ENCODE results near the gene TTC27. TPM values are rescaled to one million over a fixed set of nuclear protein-coding genes. Genes with fewer than 3 reads are reported as not detected.

Gene TTC27
- total and polyA plus RNA-seq, 2 of the 13 experiments (the other 11 are each of a cell fraction or from before 2014, with no cell fraction given) = 26.7 to 44.7 TPM

- in situ Hi-C loops (cut with HindIII; ENCODE audit: extremely low pct_ligation_motif_present, low pct_unique_long_range_greater_than_20kb) (no loop called here), intact Hi-C loops (cut with micrococcal nuclease; ENCODE audit: unreplicated experiment) (no loop called here)
- H3K27me3 ChIP-seq (ENCODE audit: control insufficient read depth in 1 of 2, insufficient read depth in 2 of 2, low read length in 2 of 2) = peaks cover 2 to 13% of the 10 kb centered on the region in 2 experiments; a peak in 3 of 5 replicates
- H3K4me2 ChIP-seq (ENCODE audit: low read depth, low read length) = no peak overlapping the region
- CTCF ChIA-PET (ENCODE audit: low intra/inter-chr PET ratio, low total read pairs) = no interaction called here
- H3K9ac ChIP-seq (ENCODE audit: insufficient read depth, low read depth, low read length) = no peak overlapping the region
- no peaks in the 10 kb centered on the region for H3K9me3 ChIP-seq (ENCODE audit: low read length)
- no peak for TF ChIP-seq MAFK (conservative IDR thresholded peaks at IDR 0.05 in 1 of 2, IDR thresholded peaks at IDR 0.05 in 1 of 2; ENCODE audit: low read length in 2 of 2)
- H3K36me3 ChIP-seq (replicated peaks in 1 of 2; ENCODE audit: control insufficient read depth in 1 of 2, insufficient read depth in 2 of 2, low read length in 2 of 2) = no peaks in the 10 kb centered on the region
- POLR2A ChIA-PET = no interaction called here
- H3K79me2 ChIP-seq (ENCODE audit: insufficient read depth, low read length) = no peaks in the 10 kb centered on the region
- BruUV-seq (replicated peaks) = no TSS peak
- H4K20me1 ChIP-seq (ENCODE audit: insufficient read depth, low read length) = no peaks in the 10 kb centered on the region
- ATAC-seq (no peak), DNase-seq (ENCODE audit: low spot score) (no peak), FAIRE-seq (no peak)
- WGBS (ENCODE audit: low lambda C conversion rate) = 33% methylated on average over 11 of the region's 11 CpGs
- H2AFZ ChIP-seq (ENCODE audit: low read length) = no peak overlapping the region
- peaks cover 8% of the 10 kb centered on the region; the same call in 1 of the 2 replicates for H3K4me1 ChIP-seq (ENCODE audit: insufficient read depth, low read length)
- no peak overlapping the region for H3K27ac ChIP-seq (ENCODE audit: extremely low read length, insufficient read depth, low read length)
- H3K4me3 ChIP-seq (replicated peaks in 1 of 3; ENCODE audit: insufficient read depth in 1 of 3, low read depth in 2 of 3, low read length in 3 of 3) = no peak overlapping the region
These were observed 214.4 kb downstream of the TTC27 start for GRCh38 chr2:32841931-32842898.

- H3K9ac ChIP-seq (ENCODE audit: insufficient read depth, low read depth, low read length) = no peak overlapping the region
- ChIA-PET POLR2A (no interaction called here), CTCF (ENCODE audit: low intra/inter-chr PET ratio, low total read pairs) (no interaction called here)
- peaks cover 2 to 13% of the 10 kb centered on the region in 2 experiments; a peak in 2 of 5 replicates for H3K27me3 ChIP-seq (ENCODE audit: control insufficient read depth in 1 of 2, insufficient read depth in 2 of 2, low read length in 2 of 2)
- FAIRE-seq (no peak), ATAC-seq (no peak), DNase-seq (ENCODE audit: low spot score) (no peak)
- in situ Hi-C loops (cut with HindIII; ENCODE audit: extremely low pct_ligation_motif_present, low pct_unique_long_range_greater_than_20kb) (no loop called here), intact Hi-C loops (cut with micrococcal nuclease; ENCODE audit: unreplicated experiment) (no loop called here)
- no peaks in the 10 kb centered on the region for H3K36me3 ChIP-seq (replicated peaks in 1 of 2; ENCODE audit: control insufficient read depth in 1 of 2, insufficient read depth in 2 of 2, low read length in 2 of 2)
- H3K4me1 ChIP-seq (ENCODE audit: insufficient read depth, low read length) = peaks cover 2% of the 10 kb centered on the region; the same call in 1 of the 2 replicates
- 0% methylated on average over 1 of the region's 1 CpG for WGBS (ENCODE audit: low lambda C conversion rate)
- H3K27ac ChIP-seq (ENCODE audit: extremely low read length, insufficient read depth, low read length) = no peak overlapping the region
- no peak overlapping the region for H3K4me2 ChIP-seq (ENCODE audit: low read depth, low read length)
- H4K20me1 ChIP-seq (ENCODE audit: insufficient read depth, low read length) = no peaks in the 10 kb centered on the region
- H2AFZ ChIP-seq (ENCODE audit: low read length) = no peak overlapping the region
- no peak overlapping the region for H3K4me3 ChIP-seq (replicated peaks in 1 of 3; ENCODE audit: insufficient read depth in 1 of 3, low read depth in 2 of 3, low read length in 3 of 3)
- no peaks in the 10 kb centered on the region for H3K79me2 ChIP-seq (ENCODE audit: insufficient read depth, low read length)
- no TSS peak for BruUV-seq (replicated peaks)
- no peaks in the 10 kb centered on the region for H3K9me3 ChIP-seq (ENCODE audit: low read length)
- TF ChIP-seq DNMT1 (CRISPR knock-in tag; IDR thresholded peaks at IDR 0.05) = no peak
- TF ChIP-seq NBN (conservative IDR thresholded peaks at IDR 0.05) = no peak
- TF ChIP-seq ZNF749 (CRISPR knock-in tag; IDR thresholded peaks at IDR 0.05; ENCODE audit: borderline replicate concordance) = no peak
- TF ChIP-seq, protein P1, sequence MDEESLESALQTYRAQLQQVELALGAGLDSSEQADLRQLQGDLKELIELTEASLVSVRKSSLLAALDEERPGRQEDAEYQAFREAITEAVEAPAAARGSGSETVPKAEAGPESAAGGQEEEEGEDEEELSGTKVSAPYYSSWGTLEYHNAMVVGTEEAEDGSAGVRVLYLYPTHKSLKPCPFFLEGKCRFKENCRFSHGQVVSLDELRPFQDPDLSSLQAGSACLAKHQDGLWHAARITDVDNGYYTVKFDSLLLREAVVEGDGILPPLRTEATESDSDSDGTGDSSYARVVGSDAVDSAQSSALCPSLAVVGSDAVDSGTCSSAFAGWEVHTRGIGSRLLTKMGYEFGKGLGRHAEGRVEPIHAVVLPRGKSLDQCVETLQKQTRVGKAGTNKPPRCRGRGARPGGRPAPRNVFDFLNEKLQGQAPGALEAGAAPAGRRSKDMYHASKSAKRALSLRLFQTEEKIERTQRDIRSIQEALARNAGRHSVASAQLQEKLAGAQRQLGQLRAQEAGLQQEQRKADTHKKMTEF (CRISPR knock-in tag; IDR thresholded peaks at IDR 0.05) = no peak
- no peak for TF ChIP-seq ZNF574 (CRISPR knock-in tag; IDR thresholded peaks at IDR 0.05)
- no peak for TF ChIP-seq ZNF230 (CRISPR knock-in tag; IDR thresholded peaks at IDR 0.05)
- TF ChIP-seq SMC3 (IDR thresholded peaks at IDR 0.05; ENCODE audit: low read length) = no peak
- TF ChIP-seq KLF9 (CRISPR knock-in tag; IDR thresholded peaks at IDR 0.05; ENCODE audit: low read depth) = no peak
- TF ChIP-seq NR2F1 (CRISPR knock-in tag; IDR thresholded peaks at IDR 0.05) = no peak
- TF ChIP-seq ZSCAN30 (CRISPR knock-in tag; IDR thresholded peaks at IDR 0.05) = no peak
These were observed 215.8 kb downstream of the TTC27 start for GRCh38 chr2:32843699-32844098.

Data from HepG2 (cell line).